Lung (tissue), 12 donors: Measurements from ENCODE around the gene RHBDD3. TPM values are rescaled to one million over a fixed set of nuclear protein-coding genes. Genes with fewer than 3 reads are reported as not detected.

ENCODE experiments used
- ATAC-seq: fragments of 200-7000 bp; cut with Tn5 transposase; one replicate; pipeline ENCODE4 v1.9.1; 2020; ENCODE audit warnings: moderate number of reproducible peaks; ENCODE audit not compliant: insufficient read depth, low FRiP score
- DNase-seq, 3 donors: peaks; one replicate each; pipeline ENCODE4 v3.0.0-alpha.2; 2013 to 2017
- H3K27ac ChIP-seq, 2 donors: one replicate each; pipeline ENCODE4 v1.5.1; 2013; ENCODE audit warnings: mild to moderate bottlenecking in 2 of 2, moderate library complexity in 2 of 2, control low read depth in 1 of 2, inconsistent platforms in 1 of 2, low read depth in 1 of 2, low read length in 1 of 2
- H3K27me3 ChIP-seq, 3 donors: one replicate each; pipeline ENCODE4 v1.5.1; 2013; ENCODE audit warnings: low read length in 2 of 3; ENCODE audit not compliant: control insufficient read depth in 3 of 3, insufficient read depth in 3 of 3
- H3K36me3 ChIP-seq, 4 donors: one replicate each; pipeline ENCODE4 v1.5.1; 2013; ENCODE audit warnings: low read length in 4 of 4, mild to moderate bottlenecking in 1 of 4, moderate library complexity in 1 of 4; ENCODE audit not compliant: control insufficient read depth in 4 of 4, insufficient read depth in 4 of 4
- H3K4me1 ChIP-seq, 5 donors: one replicate each; pipeline ENCODE4 v1.5.1; 2013; ENCODE audit warnings: low read length in 5 of 5, mild to moderate bottlenecking in 2 of 5, moderate library complexity in 1 of 5; ENCODE audit not compliant: control insufficient read depth in 5 of 5, insufficient read depth in 5 of 5
- H3K4me3 ChIP-seq: one replicate; pipeline ENCODE4 v1.5.1; 2013; ENCODE audit warnings: mild to moderate bottlenecking, control low read depth, moderate library complexity
- H3K9ac ChIP-seq, 2 donors: one replicate each; pipeline ENCODE4 v1.5.1; 2013; ENCODE audit warnings: low read length in 2 of 2, control low read depth in 1 of 2; ENCODE audit not compliant: insufficient read depth in 1 of 2
- H3K9me3 ChIP-seq, 4 donors: one replicate each; pipeline ENCODE4 v1.5.1; 2013; ENCODE audit warnings: low read length in 3 of 4, mild to moderate bottlenecking in 1 of 4, moderate library complexity in 1 of 4; ENCODE audit not compliant: control insufficient read depth in 4 of 4, insufficient read depth in 3 of 4
- whole genome bisulfite sequencing, 2 donors: extraction: QIAGEN DNeasy Blood & Tissue Kit; methylation state at CpG; one replicate each; pipeline ENCODE4 v1.1.7; 2013; 5-methylcytosine and 5-hydroxymethylcytosine counted together
- polyA plus RNA-seq, 2 donors: library from polyadenylated mRNA; stranded (reverse); fragments of 200-250 nt; gene quantifications; one replicate each; pipeline ENCODE4 v1.2.1, GENCODE V29; 2013
- total RNA-seq, 2 donors: library from RNA; depleted of rRNA in 1 of 2; stranded (reverse); fragments of >200 nt in 1 of 2; gene quantifications; one replicate each; pipeline ENCODE4 v1.2.1, GENCODE V29; 2014 to 2021
- TF ChIP-seq, protein P1 (sequence below): IDR thresholded peaks from 2 replicates; pipeline ENCODE4 v1.5.1; 2012; ENCODE audit warnings: mild to moderate bottlenecking; ENCODE audit errors: control extremely low read depth, extremely low read depth
- donor health status: control.
- donor health status: control.
- donor health status: Bipolar disorder and iron deficiency.
- donor health status: healthy.
- donor health status: DM: yes; HTN: yes; CAD: no.

The RHBDD3 gene
- total and polyA plus RNA-seq, 4 donors, result 14.2 to 38.2 (median 32.8) TPM

DNA sequence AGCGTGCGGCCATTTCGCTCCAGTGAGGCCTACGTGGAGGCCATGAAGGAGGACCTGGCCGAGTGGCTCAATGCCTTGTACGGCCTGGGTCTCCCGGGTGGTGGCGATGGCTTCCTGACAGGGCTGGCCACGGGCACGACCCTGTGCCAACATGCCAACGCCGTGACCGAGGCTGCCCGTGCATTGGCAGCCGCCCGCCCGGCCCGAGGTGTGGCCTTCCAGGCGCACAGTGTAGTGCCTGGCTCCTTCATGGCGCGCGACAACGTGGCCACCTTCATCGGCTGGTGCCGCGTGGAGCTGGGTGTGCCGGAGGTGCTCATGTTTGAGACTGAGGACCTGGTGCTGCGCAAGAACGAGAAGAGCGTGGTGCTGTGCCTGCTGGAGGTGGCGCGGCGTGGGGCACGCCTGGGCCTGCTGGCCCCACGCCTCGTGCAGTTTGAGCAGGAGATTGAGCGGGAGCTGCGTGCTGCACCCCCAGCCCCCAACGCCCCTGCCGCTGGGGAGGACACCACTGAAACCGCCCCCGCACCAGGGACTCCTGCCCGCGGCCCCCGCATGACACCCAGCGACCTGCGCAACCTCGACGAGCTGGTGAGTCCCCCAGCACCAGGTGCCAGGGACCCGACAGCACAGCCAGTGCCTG, 40.5 kb upstream of the RHBDD3 start:
- TF ChIP-seq, protein P1, sequence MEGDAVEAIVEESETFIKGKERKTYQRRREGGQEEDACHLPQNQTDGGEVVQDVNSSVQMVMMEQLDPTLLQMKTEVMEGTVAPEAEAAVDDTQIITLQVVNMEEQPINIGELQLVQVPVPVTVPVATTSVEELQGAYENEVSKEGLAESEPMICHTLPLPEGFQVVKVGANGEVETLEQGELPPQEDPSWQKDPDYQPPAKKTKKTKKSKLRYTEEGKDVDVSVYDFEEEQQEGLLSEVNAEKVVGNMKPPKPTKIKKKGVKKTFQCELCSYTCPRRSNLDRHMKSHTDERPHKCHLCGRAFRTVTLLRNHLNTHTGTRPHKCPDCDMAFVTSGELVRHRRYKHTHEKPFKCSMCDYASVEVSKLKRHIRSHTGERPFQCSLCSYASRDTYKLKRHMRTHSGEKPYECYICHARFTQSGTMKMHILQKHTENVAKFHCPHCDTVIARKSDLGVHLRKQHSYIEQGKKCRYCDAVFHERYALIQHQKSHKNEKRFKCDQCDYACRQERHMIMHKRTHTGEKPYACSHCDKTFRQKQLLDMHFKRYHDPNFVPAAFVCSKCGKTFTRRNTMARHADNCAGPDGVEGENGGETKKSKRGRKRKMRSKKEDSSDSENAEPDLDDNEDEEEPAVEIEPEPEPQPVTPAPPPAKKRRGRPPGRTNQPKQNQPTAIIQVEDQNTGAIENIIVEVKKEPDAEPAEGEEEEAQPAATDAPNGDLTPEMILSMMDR, result no peak
- H3K36me3 ChIP-seq, result peaks cover 0 to 4% (median 2%) of the 10 kb centered on the region in 4 donors
- peaks cover 0 to 39% (median 4%) of the 10 kb centered on the region in 5 donors for H3K4me1 ChIP-seq
- H3K27me3 ChIP-seq, result peaks cover 0 to 5% (median 3%) of the 10 kb centered on the region in 3 donors
- H3K4me3 ChIP-seq, result peak overlapping the region; percentile 76
- WGBS, 2 donors, result 81 to 89% methylated on average over 49 to 50 of the region's 50 CpGs
- H3K9ac ChIP-seq, result no peak overlapping the region
- no peaks in the 10 kb centered on the region for H3K9me3 ChIP-seq
- ATAC-seq (no peak), DNase-seq (no peak)
- H3K27ac ChIP-seq, result peak overlapping the region; percentile 58

DNA sequence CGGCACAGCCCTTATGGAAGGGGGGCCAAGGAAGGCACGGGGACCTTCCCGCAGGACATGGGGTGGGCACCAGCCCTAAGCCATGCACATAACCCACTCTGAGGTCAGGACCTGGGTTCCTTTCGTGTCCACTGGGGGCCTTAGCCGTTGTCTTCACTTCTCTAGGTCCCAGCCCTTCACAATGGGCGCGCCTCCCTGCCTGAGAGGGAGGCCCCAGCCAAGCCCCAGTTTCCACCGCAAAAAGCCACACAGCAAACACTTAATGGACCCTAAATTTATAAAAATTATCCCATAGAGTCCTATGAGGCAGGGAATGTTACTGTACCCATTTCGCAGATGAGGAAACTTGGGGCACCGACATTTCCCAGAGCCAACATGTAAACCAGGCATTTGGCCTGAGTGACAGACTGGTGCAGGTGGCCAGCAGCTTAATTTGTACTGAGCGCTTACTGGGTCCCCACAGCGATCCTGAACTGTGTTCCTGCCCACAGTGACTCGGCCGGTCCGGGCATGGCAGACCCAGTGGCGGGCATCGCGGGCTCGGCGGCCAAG, 39.9 kb upstream of the RHBDD3 start:
- Histone ChIP-seq H3K9me3 (no peaks in the 10 kb centered on the region), H3K4me3 (peak overlapping the region; percentile 76), H3K4me1 (peaks cover 0 to 41% (median 4%) of the 10 kb centered on the region in 5 donors), H3K36me3 (peaks cover 0 to 4% (median 2%) of the 10 kb centered on the region in 4 donors), H3K9ac (peak overlapping the region in 1 of 2 donors; percentile 26), H3K27me3 (no peaks in the 10 kb centered on the region), H3K27ac (peak overlapping the region; percentile 58 to 62)
- 71 to 77% methylated on average over 18 to 20 of the region's 20 CpGs for WGBS, 2 donors
- DNase-seq, result no peak
- ATAC-seq, result no peak
- TF ChIP-seq, protein P1, result no peak

DNA sequence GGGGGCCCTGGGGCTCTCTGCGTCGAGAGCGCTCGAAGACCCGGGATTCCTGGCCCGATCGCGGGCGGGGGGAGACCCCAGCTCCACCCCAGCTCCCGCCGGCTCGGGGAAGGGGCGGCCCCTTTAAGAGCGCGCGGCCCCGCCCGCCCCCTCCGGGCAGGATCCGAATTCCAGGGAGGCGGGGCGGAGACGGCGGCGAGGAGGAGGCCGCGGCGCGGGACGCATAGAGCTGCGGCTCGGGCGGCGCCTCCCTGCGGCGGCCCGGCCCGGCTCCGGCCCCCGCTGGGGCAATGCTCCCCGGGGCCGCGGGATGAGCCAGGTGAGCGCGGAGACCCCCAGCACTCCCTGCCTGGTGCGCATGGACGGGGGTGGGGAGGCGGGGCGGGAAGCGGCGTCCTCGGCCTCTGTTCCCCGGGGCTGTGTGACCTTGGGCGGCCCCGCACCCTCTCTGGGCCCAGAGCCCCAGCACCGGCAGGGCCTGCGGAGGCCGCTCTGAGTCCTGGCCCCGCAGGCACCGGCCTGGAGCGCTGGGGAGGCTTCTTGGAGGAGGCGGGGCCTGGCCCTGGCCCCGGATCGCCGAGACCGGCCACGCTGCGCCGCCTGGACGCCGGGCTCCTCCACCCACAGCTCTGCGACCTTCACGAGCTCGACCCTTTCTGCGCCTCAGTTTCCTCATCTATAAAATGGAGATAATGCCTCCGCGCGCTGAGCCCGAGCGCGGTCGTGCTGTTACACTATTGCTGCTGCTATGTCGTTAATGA, 39.2 kb upstream of the RHBDD3 start:
- Histone ChIP-seq H3K9ac (peak overlapping the region in 1 of 2 donors; percentile 26), H3K36me3 (peaks cover 0 to 1% (median under 1%) of the 10 kb centered on the region in 4 donors), H3K27ac (peak overlapping the region; percentile 62 to 90), H3K4me3 (peak overlapping the region; percentile 76), H3K9me3 (no peaks in the 10 kb centered on the region), H3K27me3 (no peaks in the 10 kb centered on the region), H3K4me1 (peaks cover 0 to 42% (median 4%) of the 10 kb centered on the region in 5 donors)
- 6 to 13% methylated on average over 68 to 83 of the region's 83 CpGs for WGBS, 2 donors
- ATAC-seq (peak; percentile 67), DNase-seq (peak; percentile 85 to 88 (median 88))
- TF ChIP-seq, protein P1, result no peak
